Kidney (tissue), 14 donors: ENCODE measurements around the gene LRRC52. TPM values are rescaled to one million over a fixed set of nuclear protein-coding genes. Genes with fewer than 3 reads are reported as not detected.

ENCODE experiments used
- DNase-seq, 5 donors: peaks; one replicate each; pipeline ENCODE4 v3.0.0-alpha.2; 2013 to 2020
- FAIRE-seq: peaks from 2 replicates; lab custom pipeline; 2012; peaks lifted over from hg19 to GRCh38; lab: Jason Lieb, UNC
- H3K27ac ChIP-seq, 2 donors: one replicate each; pipeline ENCODE4 v1.7.0; 2013; ENCODE audit warnings: low read depth in 2 of 2, low read length in 2 of 2, inconsistent platforms in 1 of 2
- H3K27me3 ChIP-seq: one replicate; pipeline ENCODE4 v1.7.1; 2013; ENCODE audit warnings: low read length, inconsistent platforms; ENCODE audit not compliant: control insufficient read depth, insufficient read depth
- H3K36me3 ChIP-seq, 3 donors: one replicate each; pipeline versions ENCODE4 v1.7.0 to v1.7.1; 2013; ENCODE audit warnings: low read length in 3 of 3, control low read depth in 1 of 3, inconsistent platforms in 1 of 3; ENCODE audit not compliant: insufficient read depth in 3 of 3, control insufficient read depth in 2 of 3
- H3K4me1 ChIP-seq, 3 donors: one replicate each; pipeline versions ENCODE4 v1.7.0 to v1.7.1; 2013; ENCODE audit warnings: low read length in 3 of 3, inconsistent platforms in 1 of 3, low read depth in 1 of 3; ENCODE audit not compliant: control insufficient read depth in 2 of 3, insufficient read depth in 2 of 3
- H3K4me3 ChIP-seq, 3 donors: one replicate each; pipeline versions ENCODE4 v1.7.0 to v1.8.1; 2013; ENCODE audit warnings: low read length in 3 of 3, control low read depth in 1 of 3, inconsistent platforms in 1 of 3
- H3K9ac ChIP-seq, 3 donors: one replicate each; pipeline versions ENCODE4 v1.7.0 to v1.7.1; 2013; ENCODE audit warnings: low read length in 3 of 3, control low read depth in 1 of 3, inconsistent platforms in 1 of 3
- H3K9me3 ChIP-seq, 3 donors: one replicate each; pipeline versions ENCODE4 v1.7.0 to v1.7.1; 2013; ENCODE audit warnings: low read length in 3 of 3, control low read depth in 1 of 3, inconsistent platforms in 1 of 3; ENCODE audit not compliant: control insufficient read depth in 2 of 3, insufficient read depth in 1 of 3
- intact Hi-C: fragments of 100-400 bp; cut with DNase I; formaldehyde crosslinking; loops from one replicate; pipeline ENCODE4 v1.11.1; 2022
- polyA plus RNA-seq: library from polyadenylated mRNA; stranded (reverse); fragments of 350-450 nt; fragmentation: Illumina TruSeq; extraction: RNeasy Lipid Tissue Mini Kit (QIAGEN cat#74804); gene quantifications from one replicate; pipeline ENCODE4 v1.2.3, GENCODE V29; 2014; ENCODE audit warnings: low read depth, low replicate concordance; ENCODE audit not compliant: insufficient read depth
- total RNA-seq: library from RNA; stranded (reverse); fragmentation: NEBNext Ultra II Directional; extraction: Animal tissue kit (Norgen Biotek cat#: 25700); gene quantifications from one replicate; pipeline ENCODE4 v1.2.1, GENCODE V29; 2021
- TF ChIP-seq, protein P1 (sequence below): IDR thresholded peaks from 3 replicates; pipeline ENCODE4 v1.5.1; 2012; ENCODE audit warnings: mild to moderate bottlenecking, moderate library complexity, borderline replicate concordance; ENCODE audit not compliant: insufficient read depth; ENCODE audit errors: extremely low read depth
- donor health status: control.
- donor health status: control.
- donor health status: control.
- donor health status: control.
- donor health status: control.
- donor health status: DM: yes; HTN: yes; CAD: no.
- donor health status: Normal renal cell carcinoma (clear cell type).

LRRC52 gene
- total and polyA plus RNA-seq, 2 donors from 2014 or later, result 0.58 TPM; not detected in 1

DNA sequence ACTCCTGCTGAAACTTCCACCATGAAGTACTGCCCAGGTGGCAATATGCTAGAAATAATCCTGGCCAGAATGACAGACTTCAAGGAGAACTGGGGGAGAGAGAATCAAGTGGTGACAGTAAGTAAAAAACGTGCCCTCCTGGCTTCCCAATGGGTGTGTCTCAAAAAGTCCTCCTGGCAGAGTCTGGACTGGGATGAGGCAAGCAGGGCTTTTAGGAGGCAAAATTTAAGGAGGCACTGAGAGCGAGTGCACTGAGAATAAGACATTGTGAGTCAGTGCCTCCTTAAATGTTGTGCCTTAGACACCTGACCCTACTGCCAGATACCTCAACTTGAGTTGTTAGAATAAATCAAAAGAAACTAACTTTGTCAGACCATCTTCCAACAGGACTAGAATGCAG, 2.2 kb downstream of the LRRC52 start:
- Histone ChIP-seq H3K36me3 (no peaks in the 10 kb centered on the region), H3K9me3 (no peaks in the 10 kb centered on the region), H3K27ac (no peak overlapping the region), H3K9ac (no peak overlapping the region), H3K4me3 (no peak overlapping the region), H3K4me1 (peaks cover 0 to 7% (median 0%) of the 10 kb centered on the region in 3 donors), H3K27me3 (no peaks in the 10 kb centered on the region)
- no peak for FAIRE-seq
- TF ChIP-seq, protein P1, sequence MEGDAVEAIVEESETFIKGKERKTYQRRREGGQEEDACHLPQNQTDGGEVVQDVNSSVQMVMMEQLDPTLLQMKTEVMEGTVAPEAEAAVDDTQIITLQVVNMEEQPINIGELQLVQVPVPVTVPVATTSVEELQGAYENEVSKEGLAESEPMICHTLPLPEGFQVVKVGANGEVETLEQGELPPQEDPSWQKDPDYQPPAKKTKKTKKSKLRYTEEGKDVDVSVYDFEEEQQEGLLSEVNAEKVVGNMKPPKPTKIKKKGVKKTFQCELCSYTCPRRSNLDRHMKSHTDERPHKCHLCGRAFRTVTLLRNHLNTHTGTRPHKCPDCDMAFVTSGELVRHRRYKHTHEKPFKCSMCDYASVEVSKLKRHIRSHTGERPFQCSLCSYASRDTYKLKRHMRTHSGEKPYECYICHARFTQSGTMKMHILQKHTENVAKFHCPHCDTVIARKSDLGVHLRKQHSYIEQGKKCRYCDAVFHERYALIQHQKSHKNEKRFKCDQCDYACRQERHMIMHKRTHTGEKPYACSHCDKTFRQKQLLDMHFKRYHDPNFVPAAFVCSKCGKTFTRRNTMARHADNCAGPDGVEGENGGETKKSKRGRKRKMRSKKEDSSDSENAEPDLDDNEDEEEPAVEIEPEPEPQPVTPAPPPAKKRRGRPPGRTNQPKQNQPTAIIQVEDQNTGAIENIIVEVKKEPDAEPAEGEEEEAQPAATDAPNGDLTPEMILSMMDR, result no peak
- intact Hi-C loops, result no loop called here
- DNase-seq, result no peak

DNA sequence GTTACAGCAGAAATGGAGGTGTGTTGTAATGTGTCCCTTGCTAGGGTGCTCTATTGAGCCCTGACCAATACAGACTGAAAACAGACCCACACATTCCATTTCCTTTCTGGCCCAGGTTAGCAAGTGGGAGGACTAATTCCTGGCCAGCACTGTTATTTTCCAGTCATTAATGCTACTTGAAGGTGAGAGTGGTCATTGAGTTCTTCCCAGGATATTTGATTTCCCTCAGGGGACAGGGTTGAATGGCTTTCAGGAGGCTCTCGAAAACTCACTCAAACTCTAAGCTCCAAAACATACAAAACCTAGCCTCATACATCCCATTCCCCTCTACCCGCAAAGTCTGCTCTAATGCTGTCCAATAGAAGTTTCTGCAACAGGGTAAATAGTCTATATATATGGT, 6.2 kb downstream of the LRRC52 start:
- Histone ChIP-seq H3K4me3 (no peak overlapping the region), H3K27ac (no peak overlapping the region), H3K27me3 (no peaks in the 10 kb centered on the region), H3K4me1 (no peaks in the 10 kb centered on the region), H3K9ac (no peak overlapping the region), H3K9me3 (no peaks in the 10 kb centered on the region), H3K36me3 (no peaks in the 10 kb centered on the region)
- TF ChIP-seq, protein P1, result no peak
- peak in 2 of 5 donors; percentile 6 to 48 for DNase-seq
- FAIRE-seq, result no peak
- intact Hi-C loops, result no loop called here

DNA sequence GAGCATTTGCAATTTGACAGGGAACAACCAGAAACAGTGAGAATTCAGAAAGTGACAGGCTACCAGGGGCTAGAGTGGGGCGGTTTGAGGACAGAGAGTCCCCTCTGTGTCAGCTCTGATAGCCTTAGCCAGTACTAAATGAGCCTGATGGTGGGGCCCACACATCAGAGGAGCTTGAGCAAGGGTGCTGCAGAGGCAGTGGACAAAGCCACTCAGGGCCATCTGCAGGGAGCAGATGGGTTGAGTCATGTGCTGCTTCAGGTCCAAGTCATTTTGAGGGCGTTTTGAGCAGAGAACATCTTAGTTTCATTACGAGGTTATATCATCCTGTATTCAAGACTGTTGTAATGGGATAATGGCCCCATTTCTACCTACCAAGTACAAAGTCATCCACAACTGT, 7.7 kb downstream of the LRRC52 start:
- Histone ChIP-seq H3K9ac (no peak overlapping the region), H3K4me1 (no peaks in the 10 kb centered on the region), H3K4me3 (no peak overlapping the region), H3K36me3 (no peaks in the 10 kb centered on the region), H3K27me3 (no peaks in the 10 kb centered on the region), H3K27ac (no peak overlapping the region), H3K9me3 (no peaks in the 10 kb centered on the region)
- DNase-seq (no peak), FAIRE-seq (no peak)
- intact Hi-C loops, result no loop called here
- TF ChIP-seq, protein P1, result no peak
